ENCODE measurements around the gene MINDY1.

The MINDY1 gene

DNA sequence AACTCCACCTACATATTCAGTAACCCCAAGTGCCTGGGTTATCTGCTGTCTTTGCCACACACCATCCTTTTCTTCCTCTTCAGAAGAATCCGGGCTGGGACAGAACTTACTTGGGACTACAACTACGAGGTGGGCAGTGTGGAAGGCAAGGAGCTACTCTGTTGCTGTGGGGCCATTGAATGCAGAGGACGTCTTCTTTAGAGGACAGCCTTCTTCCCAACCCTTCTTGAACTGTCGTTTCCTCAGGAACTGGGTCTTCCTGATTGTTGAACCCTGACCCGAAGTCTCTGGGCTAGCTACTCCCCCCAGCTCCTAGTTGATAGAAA lies 42.6 kb downstream of the MINDY1 start:
- DNase-seq, result no peak

- DNase-seq, result no peak
These were observed 43.2 kb downstream of the MINDY1 start for GRCh38 chr1:150963321-150964163.

DNA sequence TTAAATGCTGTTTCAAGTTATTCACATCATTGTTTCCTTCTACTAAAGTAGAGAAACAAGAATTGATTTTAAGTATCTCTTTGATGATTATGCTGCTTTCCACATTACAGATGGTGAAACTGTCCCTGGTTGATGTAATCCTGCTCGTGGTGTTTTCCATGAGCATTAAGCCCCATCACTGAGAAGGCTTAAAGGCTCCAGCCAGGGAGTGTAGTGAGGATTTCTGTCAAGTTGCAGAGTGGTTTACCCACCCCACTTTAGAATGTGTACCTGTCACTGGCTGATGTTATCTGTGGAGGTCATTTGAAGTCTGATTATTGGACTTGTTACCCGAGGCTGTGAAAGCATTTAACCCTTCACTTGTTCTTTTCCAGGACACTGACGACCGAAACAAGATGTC lies 44.9 kb downstream of the MINDY1 start:
- DNase-seq, result no peak

DNA sequence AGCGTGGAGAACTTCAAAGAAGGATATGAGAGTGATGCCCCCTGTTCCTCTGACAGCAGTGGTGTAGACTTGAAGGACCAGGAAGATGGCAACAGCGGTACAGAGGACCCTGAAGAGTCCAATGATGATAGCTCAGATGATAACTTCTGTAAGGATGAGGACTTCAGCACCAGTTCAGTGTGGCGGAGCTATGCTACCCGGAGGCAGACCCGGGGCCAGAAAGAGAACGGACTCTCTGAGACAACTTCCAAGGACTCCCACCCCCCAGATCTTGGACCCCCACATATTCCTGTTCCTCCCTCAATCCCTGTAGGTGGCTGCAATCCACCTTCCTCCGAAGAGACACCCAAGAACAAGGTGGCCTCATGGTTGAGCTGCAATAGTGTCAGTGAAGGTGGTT lies 46.1 kb downstream of the MINDY1 start:
- no peak for DNase-seq

- no peak for DNase-seq
These were observed 49.0 kb downstream of the MINDY1 start for GRCh38 chr1:150957666-150958065.

- no peak for DNase-seq
These were observed 51.4 kb downstream of the MINDY1 start for GRCh38 chr1:150955280-150955679.

- DNase-seq, result no peak
These were observed 52.0 kb downstream of the MINDY1 start for GRCh38 chr1:150954708-150955107.

All from Kasumi-1 (cell line).